Measurements from ENCODE around the gene AOPEP. TPM values are rescaled to one million over a fixed set of nuclear protein-coding genes. Genes with fewer than 3 reads are reported as not detected.
A peak's percentile ranks its signal among the peaks of the same experiment; 100 is the strongest.

AOPEP gene
- total RNA-seq, 6 donors from 2014 or later = 55.4 to 410 (median 111) TPM

- Histone ChIP-seq H3K9me3 (no peaks in the 10 kb centered on the region), H3K4me3 (no peak overlapping the region), H3K27ac (no peak overlapping the region), H3K36me3 (no peaks in the 10 kb centered on the region), H3K4me1 (peaks cover 0 to 9% (median 0%) of the 10 kb centered on the region in 4 donors), H3K27me3 (no peaks in the 10 kb centered on the region)
- 78 to 87% methylated on average over 1 of the region's 1 CpG for WGBS, 2 donors
- no peak for DNase-seq
- TF ChIP-seq POLR2A (IDR thresholded peaks at IDR 0.05) = no peak
- no peak for TF ChIP-seq POLR2AphosphoS5 (IDR thresholded peaks at IDR 0.05)
- no peak for TF ChIP-seq EP300 (IDR thresholded peaks at IDR 0.05)
- TF ChIP-seq CTCF (IDR thresholded peaks at IDR 0.05) = no peak
- ATAC-seq (ENCODE audit: low FRiP score in 2 of 2) = no peak
Measured at GRCh38 chr9:94987731-94988130, 261.2 kb downstream of the AOPEP start.

GRCh38 chr9:94990897-94991561 lies 264.5 kb downstream of the AOPEP start:
- Histone ChIP-seq H3K27me3 (no peaks in the 10 kb centered on the region), H3K27ac (no peak overlapping the region), H3K9me3 (no peaks in the 10 kb centered on the region), H3K36me3 (no peaks in the 10 kb centered on the region), H3K4me3 (no peak overlapping the region), H3K4me1 (peaks cover 0 to 25% (median 8%) of the 10 kb centered on the region in 4 donors)
- DNase-seq (no peak), ATAC-seq (ENCODE audit: low FRiP score in 2 of 2) (no peak)
- TF ChIP-seq POLR2A (IDR thresholded peaks at IDR 0.05) = no peak
- no peak for TF ChIP-seq CTCF (IDR thresholded peaks at IDR 0.05)
- no peak for TF ChIP-seq POLR2AphosphoS5 (IDR thresholded peaks at IDR 0.05)
- no peak for TF ChIP-seq EP300 (IDR thresholded peaks at IDR 0.05)
- WGBS, 2 donors = 93 to 96% methylated on average over 7 to 8 of the region's 8 CpGs

- 86 to 92% methylated on average over 15 of the region's 15 CpGs for WGBS, 2 donors
- H3K9me3 ChIP-seq = no peaks in the 10 kb centered on the region
- no peaks in the 10 kb centered on the region for H3K27me3 ChIP-seq
- ATAC-seq (ENCODE audit: low FRiP score in 2 of 2) (no peak), DNase-seq (peak in 1 of 2 donors; percentile 43)
- TF ChIP-seq CTCF (IDR thresholded peaks at IDR 0.05) (no peak), POLR2A (IDR thresholded peaks at IDR 0.05) (no peak), EP300 (IDR thresholded peaks at IDR 0.05) (no peak)
- no peaks in the 10 kb centered on the region for H3K36me3 ChIP-seq
- H3K4me3 ChIP-seq = no peak overlapping the region
- H3K4me1 ChIP-seq = peaks cover 5 to 31% (median 13%) of the 10 kb centered on the region in 4 donors
- H3K27ac ChIP-seq = peak overlapping the region; percentile 0 to 58 (median 29)
Measured at GRCh38 chr9:94991961-94992907, 265.7 kb downstream of the AOPEP start.

- DNase-seq = no peak
- TF ChIP-seq POLR2AphosphoS5 (IDR thresholded peaks at IDR 0.05) (no peak), EP300 (IDR thresholded peaks at IDR 0.05) (no peak)
- Histone ChIP-seq H3K9me3 (no peaks in the 10 kb centered on the region), H3K4me3 (no peak overlapping the region), H3K4me1 (peaks cover 5 to 31% (median 13%) of the 10 kb centered on the region in 4 donors), H3K36me3 (no peaks in the 10 kb centered on the region), H3K27me3 (no peaks in the 10 kb centered on the region), H3K27ac (peak overlapping the region in 3 of 4 donors; percentile 26 to 58 (median 42))
- no peak for ATAC-seq (ENCODE audit: low FRiP score in 2 of 2)
- WGBS, 2 donors = 62 to 68% methylated on average over 9 of the region's 9 CpGs
Measured at GRCh38 chr9:94993160-94993820, 266.8 kb downstream of the AOPEP start.

GRCh38 chr9:94993821-94994165 lies 267.3 kb downstream of the AOPEP start:
- DNase-seq (no peak), ATAC-seq (ENCODE audit: low FRiP score in 2 of 2) (no peak)
- no peaks in the 10 kb centered on the region for H3K36me3 ChIP-seq
- peaks cover 5 to 31% (median 13%) of the 10 kb centered on the region in 4 donors for H3K4me1 ChIP-seq
- TF ChIP-seq EP300 (IDR thresholded peaks at IDR 0.05) (no peak), POLR2AphosphoS5 (IDR thresholded peaks at IDR 0.05) (no peak), POLR2A (IDR thresholded peaks at IDR 0.05) (no peak), CTCF (IDR thresholded peaks at IDR 0.05) (no peak)
- no peak overlapping the region for H3K4me3 ChIP-seq
- 85 to 93% methylated on average over 7 of the region's 7 CpGs for WGBS, 2 donors
- no peaks in the 10 kb centered on the region for H3K9me3 ChIP-seq
- H3K27me3 ChIP-seq = no peaks in the 10 kb centered on the region
- H3K27ac ChIP-seq = peak overlapping the region in 2 of 4 donors; percentile 42 to 46

Data from upper lobe of left lung (tissue), 6 donors.